ENCODE results near the gene ARHGEF17.

Gene ARHGEF17

DNA sequence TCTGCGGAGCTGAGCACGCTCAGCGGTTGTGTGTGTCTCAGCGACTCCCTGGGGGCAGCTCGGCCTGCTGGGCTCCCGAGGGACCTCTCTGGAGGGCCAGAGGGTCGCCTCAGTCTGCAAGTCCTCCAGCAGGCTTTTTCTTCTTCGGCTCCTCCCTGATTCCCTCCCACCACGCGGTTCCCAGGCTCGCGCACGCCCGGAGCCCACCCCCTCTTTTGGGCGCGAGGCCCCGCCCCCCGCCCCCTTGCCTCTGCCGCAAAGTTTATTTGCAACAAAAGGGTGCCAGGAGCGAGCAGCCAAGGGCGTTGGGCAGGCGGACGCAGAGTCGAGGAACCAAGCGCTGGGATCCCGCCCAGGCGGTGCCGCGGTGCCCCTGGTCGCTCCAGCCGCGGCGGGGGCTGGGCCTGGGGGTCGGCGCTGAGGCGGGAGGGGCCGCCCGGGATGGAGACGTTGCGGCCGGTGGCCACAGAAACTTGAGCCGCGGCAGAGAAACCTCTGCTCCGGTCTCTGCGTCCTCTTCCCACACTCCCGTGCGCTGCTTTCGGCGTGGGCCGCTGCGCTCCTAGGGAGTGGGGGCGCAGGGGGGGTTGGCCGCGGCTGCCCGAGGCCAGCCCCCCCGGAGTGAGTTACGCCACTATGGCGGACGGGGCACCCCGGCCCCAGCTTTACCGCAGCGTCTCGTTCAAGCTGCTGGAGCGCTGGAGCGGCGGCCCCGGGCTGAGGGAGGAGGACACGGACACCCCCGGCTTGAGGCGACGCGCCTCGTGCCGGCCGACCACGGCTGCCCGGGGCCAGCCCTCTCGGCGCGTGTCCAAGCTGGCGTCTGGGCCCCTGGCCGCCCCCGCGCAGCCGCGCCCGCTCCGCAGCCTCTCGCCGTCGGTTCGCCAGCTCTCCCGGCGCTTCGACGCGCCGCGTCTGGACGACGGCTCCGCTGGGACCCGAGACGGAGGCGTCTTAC lies at the start of gene ARHGEF17 (continued):
- TF ChIP-seq ZNF639 (tag by site-specific recombination; IDR thresholded peaks at IDR 0.05) (0 out of 2 replicates have a peak, but pooled peaks have one; percentile 41), ZNF416 (tag by site-specific recombination; IDR thresholded peaks at IDR 0.05) (no peak), GLIS2 (tag by site-specific recombination; IDR thresholded peaks at IDR 0.05) (peak; percentile 67), ZNF423 (tag by site-specific recombination; IDR thresholded peaks at IDR 0.05) (peak; percentile 83), ZXDB (tag by site-specific recombination; IDR thresholded peaks at IDR 0.05) (peak; percentile 20), ZFHX2 (tag by site-specific recombination; conservative IDR thresholded peaks at IDR 0.05) (peak; percentile 82), ZNF76 (tag by site-specific recombination; IDR thresholded peaks at IDR 0.05; ENCODE audit: borderline replicate concordance, low read depth) (peak; percentile 78), TSHZ1 (tag by site-specific recombination; IDR thresholded peaks at IDR 0.05; ENCODE audit: borderline replicate concordance) (0 out of 2 replicates have a peak, but pooled peaks have one; percentile 12), SP3 (tag by site-specific recombination; IDR thresholded peaks at IDR 0.05) (peak; percentile 74), GLI2 (tag by site-specific recombination; IDR thresholded peaks at IDR 0.05; ENCODE audit: borderline replicate concordance, low read depth) (no peak), EGR2 (tag by site-specific recombination; IDR thresholded peaks at IDR 0.05; ENCODE audit: low read depth) (0 out of 2 replicates have a peak, but pooled peaks have one; percentile 19), ZFP69B (tag by site-specific recombination; IDR thresholded peaks at IDR 0.05) (0 out of 2 replicates have a peak, but pooled peaks have one; percentile 14), SP2 (tag by site-specific recombination; IDR thresholded peaks at IDR 0.05) (peak; percentile 70), ZNF19 (tag by site-specific recombination; IDR thresholded peaks at IDR 0.05; ENCODE audit: low read depth) (no peak), ZNF133 (tag by site-specific recombination; IDR thresholded peaks at IDR 0.05) (no peak), ZNF660 (tag by site-specific recombination; IDR thresholded peaks at IDR 0.05) (no peak), ZNF266 (tag by site-specific recombination; IDR thresholded peaks at IDR 0.05; ENCODE audit: low read depth) (no peak), ZNF214 (tag by site-specific recombination; IDR thresholded peaks at IDR 0.05; ENCODE audit: borderline replicate concordance) (no peak), ZNF501 (tag by site-specific recombination; IDR thresholded peaks at IDR 0.05) (peak; percentile 33; the same call in 1 of the 2 replicates), PRDM10 (tag by site-specific recombination; IDR thresholded peaks at IDR 0.05) (peak; percentile 90)
- TF ChIP-seq, protein P1, sequence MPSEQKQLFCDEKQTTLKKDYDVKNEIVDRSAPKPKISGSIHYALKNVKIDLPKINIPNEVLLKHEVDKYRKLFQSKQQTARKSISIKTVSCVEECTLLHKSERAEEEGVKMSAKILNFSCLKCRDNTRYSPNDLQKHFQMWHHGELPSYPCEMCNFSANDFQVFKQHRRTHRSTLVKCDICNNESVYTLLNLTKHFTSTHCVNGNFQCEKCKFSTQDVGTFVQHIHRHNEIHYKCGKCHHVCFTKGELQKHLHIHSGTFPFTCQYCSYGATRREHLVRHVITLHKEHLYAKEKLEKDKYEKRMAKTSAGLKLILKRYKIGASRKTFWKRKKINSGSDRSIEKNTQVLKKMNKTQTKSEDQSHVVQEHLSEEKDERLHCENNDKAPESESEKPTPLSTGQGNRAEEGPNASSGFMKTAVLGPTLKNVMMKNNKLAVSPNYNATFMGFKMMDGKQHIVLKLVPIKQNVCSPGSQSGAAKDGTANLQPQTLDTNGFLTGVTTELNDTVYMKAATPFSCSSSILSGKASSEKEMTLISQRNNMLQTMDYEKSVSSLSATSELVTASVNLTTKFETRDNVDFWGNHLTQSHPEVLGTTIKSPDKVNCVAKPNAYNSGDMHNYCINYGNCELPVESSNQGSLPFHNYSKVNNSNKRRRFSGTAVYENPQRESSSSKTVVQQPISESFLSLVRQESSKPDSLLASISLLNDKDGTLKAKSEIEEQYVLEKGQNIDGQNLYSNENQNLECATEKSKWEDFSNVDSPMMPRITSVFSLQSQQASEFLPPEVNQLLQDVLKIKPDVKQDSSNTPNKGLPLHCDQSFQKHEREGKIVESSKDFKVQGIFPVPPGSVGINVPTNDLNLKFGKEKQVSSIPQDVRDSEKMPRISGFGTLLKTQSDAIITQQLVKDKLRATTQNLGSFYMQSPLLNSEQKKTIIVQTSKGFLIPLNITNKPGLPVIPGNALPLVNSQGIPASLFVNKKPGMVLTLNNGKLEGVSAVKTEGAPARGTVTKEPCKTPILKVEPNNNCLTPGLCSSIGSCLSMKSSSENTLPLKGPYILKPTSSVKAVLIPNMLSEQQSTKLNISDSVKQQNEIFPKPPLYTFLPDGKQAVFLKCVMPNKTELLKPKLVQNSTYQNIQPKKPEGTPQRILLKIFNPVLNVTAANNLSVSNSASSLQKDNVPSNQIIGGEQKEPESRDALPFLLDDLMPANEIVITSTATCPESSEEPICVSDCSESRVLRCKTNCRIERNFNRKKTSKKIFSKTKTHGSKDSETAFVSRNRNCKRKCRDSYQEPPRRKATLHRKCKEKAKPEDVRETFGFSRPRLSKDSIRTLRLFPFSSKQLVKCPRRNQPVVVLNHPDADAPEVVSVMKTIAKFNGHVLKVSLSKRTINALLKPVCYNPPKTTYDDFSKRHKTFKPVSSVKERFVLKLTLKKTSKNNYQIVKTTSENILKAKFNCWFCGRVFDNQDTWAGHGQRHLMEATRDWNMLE (tag by site-specific recombination; conservative IDR thresholded peaks at IDR 0.05; ENCODE audit: low read depth) = no peak
- TF ChIP-seq, protein P2, sequence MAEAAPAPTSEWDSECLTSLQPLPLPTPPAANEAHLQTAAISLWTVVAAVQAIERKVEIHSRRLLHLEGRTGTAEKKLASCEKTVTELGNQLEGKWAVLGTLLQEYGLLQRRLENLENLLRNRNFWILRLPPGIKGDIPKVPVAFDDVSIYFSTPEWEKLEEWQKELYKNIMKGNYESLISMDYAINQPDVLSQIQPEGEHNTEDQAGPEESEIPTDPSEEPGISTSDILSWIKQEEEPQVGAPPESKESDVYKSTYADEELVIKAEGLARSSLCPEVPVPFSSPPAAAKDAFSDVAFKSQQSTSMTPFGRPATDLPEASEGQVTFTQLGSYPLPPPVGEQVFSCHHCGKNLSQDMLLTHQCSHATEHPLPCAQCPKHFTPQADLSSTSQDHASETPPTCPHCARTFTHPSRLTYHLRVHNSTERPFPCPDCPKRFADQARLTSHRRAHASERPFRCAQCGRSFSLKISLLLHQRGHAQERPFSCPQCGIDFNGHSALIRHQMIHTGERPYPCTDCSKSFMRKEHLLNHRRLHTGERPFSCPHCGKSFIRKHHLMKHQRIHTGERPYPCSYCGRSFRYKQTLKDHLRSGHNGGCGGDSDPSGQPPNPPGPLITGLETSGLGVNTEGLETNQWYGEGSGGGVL (tag by site-specific recombination; IDR thresholded peaks at IDR 0.05) = peak; percentile 54; the same call in 1 of the 2 replicates
